GM12872 (cell line): Measurements from ENCODE around the gene C6orf132.

Experiments used
- TF ChIP-seq, protein P1 (sequence below): IDR thresholded peaks from 3 replicates; pipeline ENCODE4 v1.5.1; 2011; ENCODE audit warnings: low read depth, mild to moderate bottlenecking, low read length, moderate library complexity; ENCODE audit not compliant: insufficient read depth

The C6orf132 gene

DNA sequence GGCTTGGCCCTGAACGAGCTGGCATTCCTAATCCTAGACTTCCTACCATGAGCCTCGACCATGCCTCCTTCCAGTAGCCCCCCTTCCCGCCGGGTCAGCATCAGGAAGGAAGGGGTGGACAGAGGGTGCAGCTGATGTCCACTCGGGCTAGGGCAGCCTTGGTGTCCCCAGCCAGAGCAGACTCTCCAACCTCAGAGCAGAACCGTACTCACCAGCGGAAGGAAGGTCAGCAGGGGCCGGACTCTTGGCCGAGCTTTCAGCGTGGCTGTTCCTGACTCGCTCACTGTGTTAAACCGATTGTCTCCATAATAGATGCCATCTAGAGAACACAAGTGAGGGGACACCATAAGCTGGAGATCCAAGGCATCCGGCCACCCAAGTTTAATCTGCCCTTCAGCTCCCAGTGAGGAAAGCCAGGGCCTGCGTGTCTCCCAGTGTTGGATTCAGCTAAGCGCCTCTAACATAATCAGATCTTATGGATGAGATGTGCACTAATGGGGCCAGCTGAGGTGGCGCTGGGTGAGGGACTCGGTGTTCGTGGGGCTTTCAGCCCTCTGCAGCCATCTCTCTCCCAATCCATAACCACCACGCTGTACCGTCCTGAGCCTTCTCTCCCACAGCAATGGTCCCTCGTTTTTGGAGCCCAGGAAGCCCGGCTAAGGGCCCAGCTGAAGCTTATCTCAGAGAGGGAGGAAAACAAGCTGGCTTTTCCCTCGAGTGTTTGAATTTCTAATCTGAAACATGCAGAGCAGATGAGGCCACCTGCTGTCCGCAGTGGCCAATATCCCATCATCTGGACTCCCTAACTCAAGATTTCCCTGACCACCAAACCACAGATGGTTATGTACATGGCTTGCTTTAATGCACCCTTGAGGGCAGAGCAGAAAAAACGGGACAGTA is 13.7 kb downstream of the C6orf132 start:
- TF ChIP-seq, protein P1, sequence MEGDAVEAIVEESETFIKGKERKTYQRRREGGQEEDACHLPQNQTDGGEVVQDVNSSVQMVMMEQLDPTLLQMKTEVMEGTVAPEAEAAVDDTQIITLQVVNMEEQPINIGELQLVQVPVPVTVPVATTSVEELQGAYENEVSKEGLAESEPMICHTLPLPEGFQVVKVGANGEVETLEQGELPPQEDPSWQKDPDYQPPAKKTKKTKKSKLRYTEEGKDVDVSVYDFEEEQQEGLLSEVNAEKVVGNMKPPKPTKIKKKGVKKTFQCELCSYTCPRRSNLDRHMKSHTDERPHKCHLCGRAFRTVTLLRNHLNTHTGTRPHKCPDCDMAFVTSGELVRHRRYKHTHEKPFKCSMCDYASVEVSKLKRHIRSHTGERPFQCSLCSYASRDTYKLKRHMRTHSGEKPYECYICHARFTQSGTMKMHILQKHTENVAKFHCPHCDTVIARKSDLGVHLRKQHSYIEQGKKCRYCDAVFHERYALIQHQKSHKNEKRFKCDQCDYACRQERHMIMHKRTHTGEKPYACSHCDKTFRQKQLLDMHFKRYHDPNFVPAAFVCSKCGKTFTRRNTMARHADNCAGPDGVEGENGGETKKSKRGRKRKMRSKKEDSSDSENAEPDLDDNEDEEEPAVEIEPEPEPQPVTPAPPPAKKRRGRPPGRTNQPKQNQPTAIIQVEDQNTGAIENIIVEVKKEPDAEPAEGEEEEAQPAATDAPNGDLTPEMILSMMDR: no peak

DNA sequence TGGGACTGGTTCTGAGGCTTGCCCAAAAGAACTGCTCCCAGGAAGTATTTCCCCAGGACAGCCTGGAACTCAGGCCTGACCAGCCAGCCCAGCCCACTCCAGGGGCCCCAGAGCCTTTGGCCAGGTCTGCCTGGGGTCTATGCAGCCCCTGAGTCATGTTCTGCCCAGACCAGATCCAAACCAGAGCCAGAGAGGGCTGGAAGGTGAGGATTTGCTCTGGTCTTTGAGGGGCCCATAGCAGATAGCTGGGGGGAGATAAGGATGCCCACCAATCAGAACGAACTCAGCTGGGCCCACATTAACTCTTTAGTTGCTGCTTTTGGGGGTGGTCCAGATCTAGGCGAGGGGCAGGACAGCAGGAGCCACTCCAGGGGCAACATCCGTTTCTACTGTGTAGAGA is 16.8 kb downstream of the C6orf132 start:
- TF ChIP-seq, protein P1: no peak

DNA sequence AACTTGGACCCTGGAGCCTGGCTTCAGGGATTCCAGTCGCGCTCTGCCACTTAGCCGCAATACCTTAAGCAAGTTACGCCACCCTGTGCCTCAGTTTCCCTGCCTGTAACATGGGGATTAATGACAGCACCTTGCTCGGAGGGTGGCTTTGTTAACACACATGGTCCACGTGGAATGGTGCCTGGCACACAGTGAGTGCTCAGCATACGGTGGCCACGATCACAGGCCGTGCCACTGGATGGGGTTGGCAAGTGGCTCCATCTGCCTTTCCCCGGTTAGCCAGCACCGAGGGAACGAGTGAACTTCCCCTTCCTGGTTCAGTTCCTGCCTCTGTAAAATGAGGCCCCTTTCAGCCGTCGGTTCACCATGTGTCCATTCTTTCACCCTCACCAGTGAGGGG is 17.2 kb downstream of the C6orf132 start:
- TF ChIP-seq, protein P1: no peak

DNA sequence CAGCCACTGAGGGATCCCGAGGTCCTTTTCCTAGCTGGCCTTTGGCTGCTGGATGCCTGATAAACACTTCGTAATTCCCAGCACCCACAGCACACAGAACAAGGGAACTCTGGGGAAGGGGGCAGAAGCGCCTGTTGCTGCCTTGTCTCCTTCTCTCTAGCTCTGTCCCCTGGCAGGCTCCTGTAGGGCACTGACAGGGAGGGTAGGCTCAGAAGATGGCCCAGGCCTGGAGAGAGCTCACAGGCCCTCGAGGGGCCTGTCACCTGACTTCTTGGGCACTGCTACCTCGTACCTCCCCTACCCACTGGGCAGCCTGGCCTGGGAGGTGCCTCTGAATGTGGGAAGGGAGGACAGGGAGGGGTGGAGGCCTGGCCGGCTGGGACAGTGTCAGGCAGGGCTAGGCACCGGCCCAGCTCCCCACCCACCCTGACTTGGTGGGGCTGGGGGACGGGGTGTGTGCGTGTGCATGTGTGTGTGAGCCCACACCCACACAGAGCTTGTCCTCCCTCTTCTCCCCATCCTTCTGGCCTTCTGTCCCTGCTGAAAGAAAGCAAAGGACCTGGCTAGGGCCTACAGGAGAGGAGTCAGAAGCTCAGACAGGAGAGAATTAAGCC is 18.1 kb downstream of the C6orf132 start:
- TF ChIP-seq, protein P1: no peak

DNA sequence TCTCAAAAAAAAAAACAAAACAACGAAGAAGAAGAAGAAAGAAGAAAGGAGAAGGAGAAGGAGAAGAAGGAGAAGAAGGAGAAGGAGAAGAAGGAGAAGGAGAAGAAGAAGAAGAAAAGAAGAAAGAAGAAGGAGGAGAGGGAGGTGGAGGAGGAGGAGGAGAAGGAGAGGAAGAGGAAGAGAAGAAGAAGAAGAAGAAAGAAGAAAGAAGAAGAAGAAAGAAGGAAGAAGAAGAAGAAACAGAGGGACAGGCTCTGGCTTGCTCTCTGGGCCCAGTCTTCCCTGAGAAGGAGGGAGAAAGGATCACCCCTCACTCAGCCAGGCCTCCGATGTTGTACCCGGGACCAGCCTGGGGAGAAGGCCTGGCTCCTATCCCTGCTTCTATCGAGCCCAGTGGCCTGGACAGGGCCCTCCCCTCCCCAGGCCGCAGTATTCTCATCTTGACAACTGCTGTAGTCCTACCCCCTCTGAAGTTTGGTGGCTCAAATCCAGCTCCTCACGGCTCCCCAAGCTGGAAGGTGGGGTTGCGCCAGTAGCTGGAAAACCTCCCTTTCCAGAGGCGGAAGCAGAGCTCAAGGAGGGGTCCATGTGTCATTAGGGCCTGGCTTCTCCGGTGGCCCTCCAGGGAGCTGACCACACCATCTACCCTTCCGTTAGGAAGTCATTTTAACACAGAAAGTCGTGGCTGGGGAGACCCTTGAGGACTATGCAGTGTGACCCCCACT is 18.9 kb downstream of the C6orf132 start:
- TF ChIP-seq, protein P1: no peak

- TF ChIP-seq, protein P1: no peak
Measured at GRCh38 chr6:42120895-42121865, 21.2 kb downstream of the C6orf132 start.
